DOHH2 (cell line): Measurements from ENCODE around the gene LRRC10.

Experiments used
- H3F3A ChIP-seq: fragments of 200-600 bp; sonication (generic), shearing (Covaris generic); 2 replicates; pipeline ENCODE4 v1.6.0; 2016; ENCODE audit warnings: antibody characterized with exemption, mild to moderate bottlenecking; ENCODE audit not compliant: control insufficient read depth, insufficient read depth
- H3K27ac ChIP-seq: fragments of 200-600 bp; sonication (generic); 2 replicates; pipeline ENCODE4 v1.5.1; 2014; ENCODE audit warnings: low read depth, mild to moderate bottlenecking, low read length, moderate library complexity
- H3K27me3 ChIP-seq: fragments of 200-600 bp; sonication (generic); 2 replicates; pipeline ENCODE4 v1.6.1; 2014; ENCODE audit warnings: mild to moderate bottlenecking, low read length, mixed read lengths; ENCODE audit not compliant: control insufficient read depth
- H3K36me3 ChIP-seq: fragments of 200-600 bp; sonication (generic); 2 replicates; pipeline ENCODE4 v1.6.1; 2014; ENCODE audit warnings: mild to moderate bottlenecking, low read length, moderate library complexity, mixed read lengths; ENCODE audit not compliant: control insufficient read depth
- H3K4me1 ChIP-seq: fragments of 200-600 bp; sonication (generic); 2 replicates; pipeline ENCODE4 v1.6.1; 2014; ENCODE audit warnings: mild to moderate bottlenecking, low read length, mixed read lengths; ENCODE audit not compliant: control insufficient read depth
- H3K4me2 ChIP-seq: fragments of 200-600 bp; sonication (generic); 2 replicates; pipeline ENCODE4 v1.6.0; 2014; ENCODE audit warnings: mild to moderate bottlenecking, low read length, moderate library complexity
- H3K4me3 ChIP-seq: fragments of 200-600 bp; sonication (generic); 2 replicates; pipeline ENCODE4 v1.5.1; 2014; ENCODE audit warnings: mild to moderate bottlenecking, low read length, mixed read lengths
- H3K79me2 ChIP-seq: fragments of 200-600 bp; sonication (generic); 2 replicates; pipeline ENCODE4 v1.6.1; 2014; ENCODE audit warnings: mild to moderate bottlenecking, low read length, mixed read lengths; ENCODE audit not compliant: control insufficient read depth
- H3K9me2 ChIP-seq: fragments of 200-600 bp; sonication (generic); replicated peaks from 2 replicates; pipeline ENCODE4 v1.6.1; 2014; ENCODE audit warnings: mild to moderate bottlenecking, low read length, mixed read lengths; ENCODE audit not compliant: control insufficient read depth
- H3K9me3 ChIP-seq: fragments of 200-600 bp; sonication (generic); 2 replicates; pipeline ENCODE4 v1.6.1; 2014; ENCODE audit warnings: antibody characterized with exemption, low read length, mixed read lengths; ENCODE audit not compliant: control insufficient read depth, insufficient read depth
- H4K20me1 ChIP-seq: fragments of 200-600 bp; sonication (generic); 2 replicates; pipeline ENCODE4 v1.6.0; 2014; ENCODE audit warnings: low read depth, mild to moderate bottlenecking, antibody characterized with exemption, low read length, moderate library complexity; ENCODE audit not compliant: control insufficient read depth, insufficient read depth
- EZH2phosphoT487 ChIP-seq: fragments of 200-600 bp; sonication (generic); IDR thresholded peaks from 2 replicates; pipeline ENCODE4 v1.6.1; 2017; ENCODE audit warnings: borderline replicate concordance, mild to moderate bottlenecking, antibody characterized with exemption, low read length, moderate library complexity, mixed read lengths
- TF ChIP-seq, protein P1 (sequence below): fragments of 200-600 bp; sonication (generic); IDR thresholded peaks from one replicate; pipeline ENCODE4 v1.5.1; 2014; ENCODE audit warnings: antibody characterized with exemption, mild to moderate bottlenecking, low read depth, low read length; ENCODE audit not compliant: poor library complexity, severe bottlenecking

Gene LRRC10

DNA sequence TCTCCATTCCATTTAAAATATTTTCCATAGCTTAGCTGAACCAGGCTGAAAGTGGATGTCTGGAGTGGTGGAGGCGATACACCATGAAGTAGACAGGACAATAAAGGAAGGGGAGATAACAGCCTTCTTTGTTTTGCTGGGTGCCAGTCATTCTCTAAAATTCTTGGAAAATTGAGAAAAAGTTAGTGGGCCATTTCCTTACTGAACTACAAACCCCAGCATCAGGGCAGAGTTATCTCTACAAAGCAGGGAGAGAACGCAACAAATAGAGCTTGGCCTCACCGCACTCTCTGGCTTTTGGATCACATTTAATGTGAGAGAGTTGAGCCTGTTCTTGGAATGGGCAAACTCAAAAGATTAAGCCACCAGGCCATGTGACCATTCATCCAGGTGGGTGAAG, 41.2 kb upstream of the LRRC10 start:
- Histone ChIP-seq H3K36me3 (no peaks in the 10 kb centered on the region), H3K9me3 (no peaks in the 10 kb centered on the region), H4K20me1 (no peaks in the 10 kb centered on the region), H3K27me3 (peaks cover 4% of the 10 kb centered on the region; the same call in 1 of the 2 replicates), H3K79me2 (no peaks in the 10 kb centered on the region), H3K4me3 (no peak overlapping the region), H3K9me2 (no peaks in the 10 kb centered on the region), H3K27ac (no peak overlapping the region), H3K4me1 (no peaks in the 10 kb centered on the region), H3F3A (no peaks in the 10 kb centered on the region), H3K4me2 (no peak overlapping the region)
- no peak for TF ChIP-seq EZH2phosphoT487
- TF ChIP-seq, protein P1, sequence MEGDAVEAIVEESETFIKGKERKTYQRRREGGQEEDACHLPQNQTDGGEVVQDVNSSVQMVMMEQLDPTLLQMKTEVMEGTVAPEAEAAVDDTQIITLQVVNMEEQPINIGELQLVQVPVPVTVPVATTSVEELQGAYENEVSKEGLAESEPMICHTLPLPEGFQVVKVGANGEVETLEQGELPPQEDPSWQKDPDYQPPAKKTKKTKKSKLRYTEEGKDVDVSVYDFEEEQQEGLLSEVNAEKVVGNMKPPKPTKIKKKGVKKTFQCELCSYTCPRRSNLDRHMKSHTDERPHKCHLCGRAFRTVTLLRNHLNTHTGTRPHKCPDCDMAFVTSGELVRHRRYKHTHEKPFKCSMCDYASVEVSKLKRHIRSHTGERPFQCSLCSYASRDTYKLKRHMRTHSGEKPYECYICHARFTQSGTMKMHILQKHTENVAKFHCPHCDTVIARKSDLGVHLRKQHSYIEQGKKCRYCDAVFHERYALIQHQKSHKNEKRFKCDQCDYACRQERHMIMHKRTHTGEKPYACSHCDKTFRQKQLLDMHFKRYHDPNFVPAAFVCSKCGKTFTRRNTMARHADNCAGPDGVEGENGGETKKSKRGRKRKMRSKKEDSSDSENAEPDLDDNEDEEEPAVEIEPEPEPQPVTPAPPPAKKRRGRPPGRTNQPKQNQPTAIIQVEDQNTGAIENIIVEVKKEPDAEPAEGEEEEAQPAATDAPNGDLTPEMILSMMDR = no peak

DNA sequence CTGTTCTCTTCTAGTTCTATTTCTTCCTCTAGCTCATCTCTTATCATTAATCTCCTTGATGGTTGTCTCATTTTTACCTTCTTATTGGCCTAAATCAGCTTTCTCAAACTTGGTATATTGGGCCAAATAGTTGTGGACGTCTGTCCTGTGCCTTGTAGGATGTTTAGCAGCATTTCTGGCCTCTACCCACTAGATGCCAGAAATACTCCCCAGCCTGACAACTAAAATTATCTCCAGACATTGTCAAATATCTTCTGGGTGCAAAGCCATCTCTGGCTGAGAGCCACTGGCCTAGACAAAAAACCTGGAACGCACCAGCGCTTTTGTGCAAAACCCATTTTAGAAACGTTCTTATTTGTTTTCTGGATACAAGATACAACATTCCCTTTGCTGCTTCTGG, 38.8 kb upstream of the LRRC10 start:
- TF ChIP-seq, protein P1 = no peak
- no peak for TF ChIP-seq EZH2phosphoT487
- Histone ChIP-seq H4K20me1 (no peaks in the 10 kb centered on the region), H3K36me3 (no peaks in the 10 kb centered on the region), H3K9me2 (no peaks in the 10 kb centered on the region), H3K27me3 (peaks cover 5% of the 10 kb centered on the region; the same call in 1 of the 2 replicates), H3F3A (no peaks in the 10 kb centered on the region), H3K4me3 (no peak overlapping the region), H3K27ac (no peak overlapping the region), H3K79me2 (no peaks in the 10 kb centered on the region), H3K4me2 (no peak overlapping the region), H3K9me3 (no peaks in the 10 kb centered on the region), H3K4me1 (no peaks in the 10 kb centered on the region)

- Histone ChIP-seq H3K4me1 (no peaks in the 10 kb centered on the region), H4K20me1 (no peaks in the 10 kb centered on the region), H3K9me3 (no peaks in the 10 kb centered on the region), H3K9me2 (no peaks in the 10 kb centered on the region), H3K4me3 (no peak overlapping the region), H3K27ac (no peak overlapping the region), H3K27me3 (peaks cover 5% of the 10 kb centered on the region; the same call in 1 of the 2 replicates), H3F3A (no peaks in the 10 kb centered on the region), H3K36me3 (no peaks in the 10 kb centered on the region), H3K4me2 (no peak overlapping the region), H3K79me2 (no peaks in the 10 kb centered on the region)
- TF ChIP-seq, protein P1 = no peak
- no peak for TF ChIP-seq EZH2phosphoT487
These were observed 37.8 kb upstream of the LRRC10 start for GRCh38 chr12:69648476-69648875.

- Histone ChIP-seq H3K4me3 (no peak overlapping the region), H3K9me2 (no peaks in the 10 kb centered on the region)
- TF ChIP-seq EZH2phosphoT487 = no peak
- TF ChIP-seq, protein P1 = no peak
These were observed 36.5 kb upstream of the LRRC10 start for GRCh38 chr12:69647178-69647577.

More at GRCh38 chr12:69647178-69647577, 36.5 kb upstream of the LRRC10 start:
- Histone ChIP-seq H3K27me3 (peaks cover 5% of the 10 kb centered on the region; the same call in 1 of the 2 replicates), H3K79me2 (no peaks in the 10 kb centered on the region), H3K36me3 (no peaks in the 10 kb centered on the region), H3K9me3 (no peaks in the 10 kb centered on the region), H3F3A (no peaks in the 10 kb centered on the region), H3K27ac (no peak overlapping the region), H4K20me1 (no peaks in the 10 kb centered on the region), H3K4me1 (no peaks in the 10 kb centered on the region), H3K4me2 (no peak overlapping the region)
